NCI-H345 (cell line): ENCODE results near the gene SPATA32.
A peak's percentile ranks its signal among the peaks of the same experiment; 100 is the strongest.

Experiments used
- DNase-seq: peaks from one replicate; lab custom pipeline; 2025; lab: John Stamatoyannopoulos, UW

The SPATA32 gene

GRCh38 chr17:45228763-45229539 lies 32.9 kb downstream of the SPATA32 start:
- DNase-seq = no peak

- no peak for DNase-seq
These were observed 33.8 kb downstream of the SPATA32 start for GRCh38 chr17:45227926-45228762.

- DNase-seq = no peak
These were observed 34.6 kb downstream of the SPATA32 start for GRCh38 chr17:45227101-45227925.

- no peak for DNase-seq
These were observed 35.3 kb downstream of the SPATA32 start for GRCh38 chr17:45226576-45226975.

GRCh38 chr17:45225964-45226530 lies 35.8 kb downstream of the SPATA32 start:
- DNase-seq = no peak

GRCh38 chr17:45225051-45225700 lies 36.7 kb downstream of the SPATA32 start:
- DNase-seq = no peak

- DNase-seq = no peak
These were observed 37.2 kb downstream of the SPATA32 start for GRCh38 chr17:45224671-45225050.

- DNase-seq = no peak
These were observed 38.1 kb downstream of the SPATA32 start for GRCh38 chr17:45223539-45224528.

GRCh38 chr17:45222996-45223538 lies 38.8 kb downstream of the SPATA32 start:
- no peak for DNase-seq

GRCh38 chr17:45222289-45222995 lies 39.5 kb downstream of the SPATA32 start:
- DNase-seq = no peak

- no peak for DNase-seq
These were observed 39.9 kb downstream of the SPATA32 start for GRCh38 chr17:45222014-45222288.

GRCh38 chr17:45221081-45222013 lies 40.5 kb downstream of the SPATA32 start, which contains the start of gene FMNL1:
FMNL1 (plus strand) TSS chr17:45221885; CDS start chr17:45222125, 240 bp downstream.
- peak; percentile 23 for DNase-seq

- no peak for DNase-seq
These were observed 41.8 kb downstream of the SPATA32 start for GRCh38 chr17:45220079-45220478.

GRCh38 chr17:45218895-45219661 lies 42.8 kb downstream of the SPATA32 start:
- DNase-seq = peak; percentile 84
